ENCODE measurements around the gene PTPRM.

PTPRM gene

GRCh38 chr18:8380006-8380405 is 812.9 kb downstream of the PTPRM start:
- ChIA-PET CTCF (no interaction called here), POLR2A (no interaction called here)
- no peak for TF ChIP-seq CTCF (IDR thresholded peaks at IDR 0.05; ENCODE audit: control extremely low read depth, extremely low read depth, low read depth, missing control alignments)
- no peak for DNase-seq (ENCODE audit: extremely low spot score)

- TF ChIP-seq CTCF (IDR thresholded peaks at IDR 0.05; ENCODE audit: control extremely low read depth, extremely low read depth, low read depth, missing control alignments) = no peak
Measured at GRCh38 chr18:8380926-8381325, 813.8 kb downstream of the PTPRM start.

GRCh38 chr18:8381821-8382459 is 814.8 kb downstream of the PTPRM start:
- POLR2A ChIA-PET = no interaction called here
- DNase-seq (ENCODE audit: extremely low spot score) = no peak
- CTCF ChIA-PET = interaction anchor here (1.0 kb wide), 1 partner anchor 10 kb away, joined by 3 read pairs; no protein-coding TSS in a partner anchor
- no peak for TF ChIP-seq CTCF (IDR thresholded peaks at IDR 0.05; ENCODE audit: control extremely low read depth, extremely low read depth, low read depth, missing control alignments)

More at GRCh38 chr18:8380926-8381325, 813.8 kb downstream of the PTPRM start:
- ChIA-PET CTCF (no interaction called here), POLR2A (no interaction called here)
- no peak for DNase-seq (ENCODE audit: extremely low spot score)

GRCh38 chr18:8385400-8385799 is 818.3 kb downstream of the PTPRM start:
- CTCF ChIA-PET = interaction anchor here (1.1 to 1.3 kb wide), 3 partner anchors 11 to 15 kb away, joined by 3 read pairs; no protein-coding TSS in a partner anchor
- no peak for DNase-seq (ENCODE audit: extremely low spot score)
- POLR2A ChIA-PET = no interaction called here
- no peak for TF ChIP-seq CTCF (IDR thresholded peaks at IDR 0.05; ENCODE audit: control extremely low read depth, extremely low read depth, low read depth, missing control alignments)

GRCh38 chr18:8386669-8387380 is 819.7 kb downstream of the PTPRM start:
- POLR2A ChIA-PET = no interaction called here
- no peak for DNase-seq (ENCODE audit: extremely low spot score)
- no peak for TF ChIP-seq CTCF (IDR thresholded peaks at IDR 0.05; ENCODE audit: control extremely low read depth, extremely low read depth, low read depth, missing control alignments)
- CTCF ChIA-PET = interaction anchor here (1.1 to 1.3 kb wide), 3 partner anchors 12 to 16 kb away, joined by 3 read pairs; no protein-coding TSS in a partner anchor

GRCh38 chr18:8389391-8390340 is 822.5 kb downstream of the PTPRM start:
- peak; percentile 61 for TF ChIP-seq CTCF (IDR thresholded peaks at IDR 0.05; ENCODE audit: control extremely low read depth, extremely low read depth, low read depth, missing control alignments)
- CTCF ChIA-PET = interaction anchor here (0.6 to 2.1 kb wide), 8 partner anchors 8 to 1470 kb away, joined by 3 to 9 read pairs (median 4); no protein-coding TSS in a partner anchor
- POLR2A ChIA-PET = no interaction called here
- DNase-seq (ENCODE audit: extremely low spot score) = peak; percentile 58
